OCI-LY1 (cell line): Measurements from ENCODE around the gene FBXO3.

Experiments used
- H2AFZ ChIP-seq: fragments of 200-600 bp; sonication (generic), shearing (Covaris generic); 2 replicates; pipeline ENCODE4 v1.6.0; 2014; ENCODE audit warnings: antibody characterized with exemption, mild to moderate bottlenecking, low read length
- H3F3A ChIP-seq: fragments of 200-600 bp; sonication (generic), shearing (Covaris generic); 2 replicates; pipeline ENCODE4 v1.6.0; 2014; ENCODE audit warnings: mild to moderate bottlenecking, antibody characterized with exemption, low read length, moderate library complexity; ENCODE audit not compliant: insufficient read depth
- H3K27ac ChIP-seq: fragments of 200-600 bp; sonication (generic); 2 replicates; pipeline ENCODE4 v1.5.1; 2014; ENCODE audit warnings: low read length, mixed run types, mild to moderate bottlenecking, low read depth; ENCODE audit not compliant: poor library complexity, severe bottlenecking
- H3K27me3 ChIP-seq: fragments of 200-600 bp; sonication (generic); 2 replicates; pipeline ENCODE4 v1.6.0; 2014; ENCODE audit warnings: antibody characterized with exemption, mild to moderate bottlenecking, low read length, moderate library complexity; ENCODE audit not compliant: insufficient read depth
- H3K36me3 ChIP-seq: fragments of 200-600 bp; sonication (generic); 2 replicates; pipeline ENCODE4 v1.6.1; 2014; ENCODE audit warnings: mild to moderate bottlenecking, antibody characterized with exemption, low read length, moderate library complexity, mixed read lengths; ENCODE audit not compliant: insufficient read depth
- H3K4me1 ChIP-seq: fragments of 200-600 bp; sonication (generic); 2 replicates; pipeline ENCODE4 v1.5.1; 2014; ENCODE audit warnings: mild to moderate bottlenecking, low read length, moderate library complexity; ENCODE audit not compliant: insufficient read depth, severe bottlenecking
- H3K4me2 ChIP-seq: fragments of 200-600 bp; sonication (generic), shearing (Covaris generic); 2 replicates; pipeline ENCODE4 v1.6.1; 2014; ENCODE audit warnings: low read length
- H3K4me3 ChIP-seq: fragments of 200-600 bp; sonication (generic); 2 replicates; pipeline ENCODE4 v1.5.1; 2014; ENCODE audit warnings: low read length, low read depth, mild to moderate bottlenecking, mixed read lengths; ENCODE audit not compliant: poor library complexity, severe bottlenecking
- H3K79me2 ChIP-seq: fragments of 200-600 bp; shearing (Covaris generic); 2 replicates; pipeline ENCODE4 v1.6.1; 2016; ENCODE audit warnings: mixed run types, low read length, mixed read lengths; ENCODE audit not compliant: insufficient read depth
- H3K9ac ChIP-seq: fragments of 200-600 bp; sonication (generic), shearing (Covaris generic); 2 replicates; pipeline ENCODE4 v1.6.1; 2014; ENCODE audit warnings: mild to moderate bottlenecking, low read length, mixed read lengths
- H3K9me2 ChIP-seq: fragments of 200-600 bp; sonication (generic), shearing (Covaris generic); 2 replicates; pipeline ENCODE4 v1.6.1; 2014; ENCODE audit warnings: low read depth, mild to moderate bottlenecking, low read length, mixed read lengths
- H3K9me3 ChIP-seq: fragments of 200-600 bp; shearing (Covaris generic); 2 replicates; pipeline ENCODE4 v1.6.1; 2014; ENCODE audit warnings: low read length, mixed read lengths
- H4K20me1 ChIP-seq: fragments of 200-600 bp; sonication (generic), shearing (Covaris generic); 2 replicates; pipeline ENCODE4 v1.6.0; 2016; ENCODE audit warnings: mild to moderate bottlenecking, low read length; ENCODE audit not compliant: insufficient read depth
- CTCF ChIP-seq: fragments of 200-600 bp; sonication (generic), shearing (Covaris generic); IDR thresholded peaks from 2 replicates; pipeline ENCODE4 v1.5.1; 2017; ENCODE audit warnings: mild to moderate bottlenecking, antibody characterized with exemption, low read length, moderate library complexity, mixed read lengths
- EZH2 ChIP-seq: fragments of 200-600 bp; sonication (generic), shearing (Covaris generic); IDR thresholded peaks from 2 replicates; pipeline ENCODE4 v1.8.0; 2017; ENCODE audit warnings: borderline replicate concordance, mixed run types, mild to moderate bottlenecking, antibody characterized with exemption, low read length, moderate library complexity, mixed read lengths

The FBXO3 gene

GRCh38 chr11:33722590-33723234, 51.6 kb downstream of the FBXO3 start:
- Histone ChIP-seq H3K4me2 (no peak overlapping the region), H3K79me2 (no peaks in the 10 kb centered on the region), H3K9me3 (no peaks in the 10 kb centered on the region), H3K4me3 (no peak overlapping the region), H3K36me3 (peaks cover 14% of the 10 kb centered on the region; the same call in 1 of the 2 replicates), H3K4me1 (peaks cover 7% of the 10 kb centered on the region), H3K27me3 (no peaks in the 10 kb centered on the region), H3K27ac (no peak overlapping the region), H3F3A (no peaks in the 10 kb centered on the region), H3K9ac (no peak overlapping the region), H3K9me2 (no peaks in the 10 kb centered on the region), H4K20me1 (no peaks in the 10 kb centered on the region), H2AFZ (no peak overlapping the region)
- no peak for TF ChIP-seq EZH2

- no peaks in the 10 kb centered on the region for H3K79me2 ChIP-seq
- H3F3A ChIP-seq: no peaks in the 10 kb centered on the region
- no peaks in the 10 kb centered on the region for H3K9me3 ChIP-seq
- peaks cover 7% of the 10 kb centered on the region for H3K4me1 ChIP-seq
- H3K27ac ChIP-seq: no peak overlapping the region
- H3K4me3 ChIP-seq: no peak overlapping the region
- peaks cover 21% of the 10 kb centered on the region; the same call in 1 of the 2 replicates for H3K36me3 ChIP-seq
- H3K9me2 ChIP-seq: no peaks in the 10 kb centered on the region
- no peaks in the 10 kb centered on the region for H3K27me3 ChIP-seq
- no peaks in the 10 kb centered on the region for H4K20me1 ChIP-seq
- H3K4me2 ChIP-seq: no peak overlapping the region
- H2AFZ ChIP-seq: no peak overlapping the region
- no peak overlapping the region for H3K9ac ChIP-seq
- TF ChIP-seq CTCF (no peak), EZH2 (no peak)
Observed at GRCh38 chr11:33721984-33722383, 52.3 kb downstream of the FBXO3 start.

GRCh38 chr11:33721426-33721825, 52.9 kb downstream of the FBXO3 start:
- Histone ChIP-seq H3K4me2 (no peak overlapping the region), H3K9ac (no peak overlapping the region), H3K27ac (no peak overlapping the region), H3K36me3 (peaks cover 26% of the 10 kb centered on the region; the same call in 1 of the 2 replicates), H3K9me3 (no peaks in the 10 kb centered on the region), H3K27me3 (no peaks in the 10 kb centered on the region), H3F3A (no peaks in the 10 kb centered on the region), H3K4me3 (no peak overlapping the region), H3K4me1 (peaks cover 7% of the 10 kb centered on the region), H3K9me2 (no peaks in the 10 kb centered on the region), H4K20me1 (no peaks in the 10 kb centered on the region), H2AFZ (no peak overlapping the region), H3K79me2 (no peaks in the 10 kb centered on the region)
- TF ChIP-seq EZH2 (no peak), CTCF (no peak)

DNA sequence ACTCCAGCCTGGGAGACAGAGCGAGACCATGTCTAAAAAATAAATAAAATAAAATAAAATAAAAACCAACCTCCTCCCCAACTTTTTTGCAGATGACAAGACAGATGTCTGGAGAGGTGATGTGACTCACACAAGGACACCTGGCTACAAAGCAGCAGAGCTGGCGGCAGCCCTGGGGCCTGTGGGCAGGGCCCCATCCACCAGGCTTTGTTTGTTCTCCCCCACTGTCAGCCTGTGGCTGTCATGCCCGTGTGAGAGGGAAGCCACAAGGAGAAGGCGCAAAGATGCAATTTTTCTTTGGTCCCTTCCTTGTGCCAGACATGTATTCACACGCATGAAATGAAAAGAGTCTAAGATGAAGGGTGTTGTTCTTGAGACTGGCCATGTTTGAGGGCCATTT, 54.7 kb downstream of the FBXO3 start:
- Histone ChIP-seq H3K4me2 (no peak overlapping the region), H3K9me3 (no peaks in the 10 kb centered on the region), H4K20me1 (no peaks in the 10 kb centered on the region), H3K36me3 (peaks cover 26% of the 10 kb centered on the region; the same call in 1 of the 2 replicates), H3K79me2 (no peaks in the 10 kb centered on the region), H2AFZ (no peak overlapping the region), H3K4me3 (no peak overlapping the region), H3K9me2 (no peaks in the 10 kb centered on the region), H3F3A (no peaks in the 10 kb centered on the region), H3K27ac (no peak overlapping the region), H3K27me3 (no peaks in the 10 kb centered on the region), H3K4me1 (peaks cover under 1% of the 10 kb centered on the region), H3K9ac (no peak overlapping the region)
- TF ChIP-seq CTCF (no peak), EZH2 (no peak)
